Ovary (tissue), 9 donors: ENCODE measurements around the gene FOXC2. TPM values are rescaled to one million over a fixed set of nuclear protein-coding genes. Genes with fewer than 3 reads are reported as not detected.
A peak's percentile ranks its signal among the peaks of the same experiment; 100 is the strongest.

Experiments
- DNase-seq, 5 donors: peaks; one replicate each; pipeline ENCODE4 v3.0.0-alpha.2; 2019 to 2020
- H3K27ac ChIP-seq, 2 donors: fragments of 200-600 bp; one replicate each; pipeline versions ENCODE4 v1.5.1 to v1.8.0; 2019 to 2022
- H3K27me3 ChIP-seq: fragments of 200-600 bp; one replicate; pipeline ENCODE4 v1.8.0; 2022
- H3K36me3 ChIP-seq: fragments of 200-600 bp; sonication (generic); one replicate; pipeline ENCODE4 v1.5.1; 2019
- H3K4me1 ChIP-seq: one replicate; pipeline ENCODE4 v1.8.1; 2013; ENCODE audit warnings: mild to moderate bottlenecking, moderate library complexity; ENCODE audit not compliant: insufficient read depth
- H3K4me3 ChIP-seq: fragments of 200-600 bp; sonication (generic); one replicate; pipeline ENCODE4 v1.5.1; 2017
- H3K9me3 ChIP-seq, 2 donors: fragments of 200-600 bp in 1 of 2; sonication (generic) in 1 of 2; one replicate each; pipeline versions ENCODE4 v1.5.1 to v1.8.1; 2013 to 2019; ENCODE audit warnings: mild to moderate bottlenecking in 1 of 2, moderate library complexity in 1 of 2
- CTCF ChIP-seq, 3 donors: fragments of 450-650 bp in 2 of 3; fragments of 200-600 bp in 1 of 3; IDR thresholded peaks; one replicate each; pipeline versions ENCODE4 v1.5.1 to v1.8.0; 2016 to 2022; ENCODE audit warnings: antibody characterized with exemption in 3 of 3, mild to moderate bottlenecking in 1 of 3
- EP300 ChIP-seq: sonication (generic); formaldehyde crosslinking; IDR thresholded peaks from one replicate; pipeline ENCODE4 v1.6.1; 2017; ENCODE audit warnings: antibody characterized with exemption
- POLR2A ChIP-seq: fragments of 450-650 bp; IDR thresholded peaks from one replicate; pipeline ENCODE4 v1.6.1; 2017; ENCODE audit warnings: antibody characterized with exemption, mild to moderate bottlenecking, moderate library complexity
- WGBS, 3 donors: extraction: QIAGEN DNeasy Blood & Tissue Kit in 1 of 3; methylation state at CpG; one replicate each; pipeline versions ENCODE4 v1.1.5 to v1.1.7; 2013 to 2017; 5-methylcytosine and 5-hydroxymethylcytosine counted together
- intact Hi-C, 4 donors: fragments of 100-400 bp; cut with DNase I; formaldehyde crosslinking; loops; one replicate each; pipeline versions ENCODE4 v1.11.0 to v1.15.1; 2022 to 2023
- polyA plus RNA-seq, 2 donors: library from polyadenylated mRNA; stranded (reverse); fragments of 200-250 nt in 1 of 2; fragments of 350-450 nt in 1 of 2; fragmentation: Illumina TruSeq in 1 of 2; extraction: RNeasy Lipid Tissue Mini Kit (QIAGEN cat#74804) in 1 of 2; gene quantifications; one replicate each; pipeline ENCODE4 v1.2.3, GENCODE V29; 2013 to 2014
- total RNA-seq, 7 donors: library from RNA; depleted of rRNA in 2 of 7; stranded (reverse); fragments of >200 nt in 2 of 7; fragmentation: NEBNext Ultra II Directional in 3 of 7; extraction: Animal tissue kit (Norgen Biotek cat#: 25700) in 3 of 7; gene quantifications; one replicate each; pipeline versions ENCODE4 v1.1.0 to v1.2.4, GENCODE V29; 2016 to 2023
- donor health status: DM: no; HTN: no; CAD: no; lungs with moderate emphysema.
- donor health status: DM: no; HTN: no; CAD: no.
- donor health status: Bipolar disorder and iron deficiency.
- donor health status: DM: yes; HTN: yes; CAD: no.
- donor health status: DM: no; HTN: no; CAD: no.
- donor health status: DM: yes; HTN: yes; CAD: no.

The FOXC2 gene
- total and polyA plus RNA-seq, 9 donors: 0.10 to 2.5 (median 0.36) TPM

DNA sequence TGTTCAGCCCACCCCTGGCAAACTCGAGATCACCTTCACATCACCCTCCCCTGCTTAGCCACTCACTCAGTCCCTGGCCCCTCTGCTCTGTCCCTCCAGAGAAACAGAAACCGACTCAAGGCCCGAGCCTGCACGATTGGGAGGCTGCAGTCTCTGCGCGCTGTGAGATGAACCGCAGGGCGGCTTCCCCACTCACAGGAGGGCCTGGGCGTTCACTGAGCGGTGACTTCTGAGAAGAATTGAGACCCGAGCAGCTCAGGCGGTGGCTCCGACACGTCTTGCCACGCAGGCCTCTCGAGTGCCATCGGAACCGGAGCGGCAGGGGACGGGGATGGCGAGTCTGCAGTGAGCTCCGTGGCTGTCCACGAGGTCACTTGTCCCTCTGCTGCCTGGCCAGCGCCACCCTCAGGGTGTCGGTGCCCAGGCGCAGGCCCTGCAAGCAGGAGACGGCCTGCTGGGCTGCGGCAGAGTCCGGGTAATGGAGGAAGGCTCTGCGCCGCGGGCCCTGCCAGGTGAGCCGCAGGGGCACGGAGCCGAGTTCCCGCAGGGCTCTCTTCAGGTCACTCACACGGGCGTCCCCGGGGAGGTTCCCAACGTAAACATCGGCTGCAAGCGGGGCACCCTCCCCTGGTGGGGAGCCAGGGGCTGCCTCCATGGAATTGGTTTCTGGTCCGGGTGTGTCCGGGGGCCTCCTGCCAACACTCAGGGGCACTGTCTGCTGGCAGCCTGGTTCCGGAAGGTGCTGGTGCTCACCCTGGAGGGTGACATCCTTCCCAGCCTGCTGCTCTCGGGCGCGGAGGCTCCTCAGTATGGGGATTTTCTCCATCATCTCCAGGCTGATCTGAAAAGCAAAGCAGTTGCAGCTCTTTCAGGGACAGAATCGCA, 34.7 kb upstream of the FOXC2 start:
- WGBS, 3 donors: 84 to 87% (median 87%) methylated on average over 48 to 49 of the region's 49 CpGs
- peak in 3 of 5 donors; percentile 53 to 61 (median 56) for DNase-seq
- H3K4me1 ChIP-seq: peaks cover 7% of the 10 kb centered on the region
- H3K9me3 ChIP-seq: no peaks in the 10 kb centered on the region
- H3K27me3 ChIP-seq: no peaks in the 10 kb centered on the region
- TF ChIP-seq POLR2A (no peak), CTCF (IDR thresholded peaks at IDR 0.05) (no peak), EP300 (no peak)
- intact Hi-C loops: no loop called here
- H3K36me3 ChIP-seq: no peaks in the 10 kb centered on the region
- H3K27ac ChIP-seq: peak overlapping the region; percentile 76 to 88
- no peak overlapping the region for H3K4me3 ChIP-seq

DNA sequence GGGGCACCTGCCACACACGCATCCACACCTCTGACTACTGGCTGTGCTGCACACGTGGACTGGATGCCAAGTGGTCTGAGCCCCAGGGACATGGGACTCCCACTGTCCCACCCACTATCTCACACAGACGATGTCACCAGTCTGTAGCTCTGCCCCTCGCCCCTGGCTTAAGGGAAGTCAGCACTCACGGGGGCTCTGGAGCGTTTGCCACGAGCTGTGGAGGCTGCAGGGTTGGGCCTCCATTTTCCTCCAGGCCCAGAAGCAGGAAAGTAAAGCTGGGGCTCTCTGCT, 34.2 kb upstream of the FOXC2 start:
- Histone ChIP-seq H3K36me3 (no peaks in the 10 kb centered on the region), H3K9me3 (no peaks in the 10 kb centered on the region), H3K4me3 (no peak overlapping the region), H3K4me1 (peaks cover 7% of the 10 kb centered on the region), H3K27me3 (no peaks in the 10 kb centered on the region), H3K27ac (no peak overlapping the region)
- intact Hi-C loops: no loop called here
- WGBS, 3 donors: 90 to 94% (median 90%) methylated on average over 7 of the region's 7 CpGs
- DNase-seq: peak in 1 of 5 donors; percentile 15
- no peak for TF ChIP-seq EP300
- no peak for TF ChIP-seq CTCF (IDR thresholded peaks at IDR 0.05)
- TF ChIP-seq POLR2A: no peak

- intact Hi-C loops: no loop called here
- DNase-seq: no peak
- WGBS, 3 donors: 93 to 95% (median 93%) methylated on average over 8 of the region's 8 CpGs
- peaks cover 7% of the 10 kb centered on the region for H3K4me1 ChIP-seq
- no peak overlapping the region for H3K4me3 ChIP-seq
- H3K27me3 ChIP-seq: no peaks in the 10 kb centered on the region
- no peaks in the 10 kb centered on the region for H3K36me3 ChIP-seq
- H3K27ac ChIP-seq: no peak overlapping the region
- TF ChIP-seq CTCF (IDR thresholded peaks at IDR 0.05) (no peak), EP300 (no peak), POLR2A (no peak)
- H3K9me3 ChIP-seq: no peaks in the 10 kb centered on the region
These were observed 33.6 kb upstream of the FOXC2 start for GRCh38 chr16:86533076-86533475.

DNA sequence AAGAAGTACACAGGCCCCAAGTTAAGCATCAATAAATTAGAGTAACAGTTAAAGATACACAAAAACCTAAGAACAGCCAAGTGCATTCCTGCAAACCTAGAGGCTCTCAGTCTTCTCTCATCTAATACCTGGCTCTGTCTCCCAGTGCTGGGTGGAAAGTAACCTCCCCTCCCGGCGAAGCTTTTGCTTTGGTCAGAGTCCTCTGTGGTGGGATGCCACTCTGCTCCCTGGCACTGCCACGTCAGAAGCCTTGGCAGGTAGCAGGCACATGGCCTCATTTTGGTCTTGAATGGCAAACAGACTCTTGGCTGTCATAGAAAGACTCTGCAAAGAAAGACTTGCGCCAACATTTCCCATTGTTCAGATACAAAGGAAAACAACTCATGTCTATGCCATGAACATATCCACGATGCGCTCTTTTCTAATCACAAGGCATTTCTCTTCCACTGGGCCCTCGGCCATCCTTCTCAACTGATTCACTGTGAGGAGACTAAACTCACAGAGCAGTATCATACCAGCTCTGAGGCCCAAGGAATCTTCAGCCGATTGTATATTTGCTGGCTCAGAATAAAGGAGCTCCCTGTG, 32.8 kb upstream of the FOXC2 start:
- Histone ChIP-seq H3K4me3 (no peak overlapping the region), H3K4me1 (peaks cover 5% of the 10 kb centered on the region), H3K27ac (no peak overlapping the region), H3K36me3 (no peaks in the 10 kb centered on the region), H3K27me3 (no peaks in the 10 kb centered on the region), H3K9me3 (no peaks in the 10 kb centered on the region)
- intact Hi-C loops: no loop called here
- 85 to 92% (median 89%) methylated on average over 8 of the region's 8 CpGs for WGBS, 3 donors
- no peak for DNase-seq
- TF ChIP-seq POLR2A: no peak
- no peak for TF ChIP-seq EP300
- no peak for TF ChIP-seq CTCF (IDR thresholded peaks at IDR 0.05)
